GM12892 (cell line): ENCODE results near the gene TRAF6.

Experiments
- POLR2A ChIP-seq: IDR thresholded peaks from 2 replicates; pipeline ENCODE4 v1.6.1; 2011; ENCODE audit warnings: low read depth, low read length, control low read depth
- POLR2AphosphoS5 ChIP-seq: IDR thresholded peaks from 2 replicates; pipeline ENCODE4 v1.6.1; 2011; ENCODE audit warnings: low read depth, low read length, control low read depth
- TAF1 ChIP-seq: IDR thresholded peaks from 2 replicates; pipeline ENCODE4 v1.6.1; 2011; ENCODE audit warnings: low read depth, mild to moderate bottlenecking, control low read depth, low read length, borderline replicate concordance

DNA sequence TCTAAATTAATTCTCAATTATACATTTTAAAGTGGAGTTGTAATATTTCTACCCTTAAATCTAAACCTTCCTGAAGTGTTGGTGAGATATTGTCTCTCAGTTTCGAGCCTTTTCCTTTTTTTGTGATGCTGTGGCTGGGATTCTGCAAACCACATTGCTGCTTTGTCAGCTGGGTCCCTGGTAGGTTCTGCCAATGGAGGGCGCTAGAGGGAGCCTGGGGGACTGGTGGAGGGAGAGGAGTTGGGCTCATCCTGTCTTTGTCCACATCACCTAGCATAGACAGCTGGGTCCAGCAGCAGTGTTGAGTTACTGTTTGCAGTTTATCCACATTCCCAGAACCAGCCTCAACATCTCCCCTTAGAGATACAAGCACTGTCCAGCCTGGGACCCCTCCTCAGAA is 41.0 kb downstream of the TRAF6 start:
- TF ChIP-seq POLR2A (no peak), POLR2AphosphoS5 (no peak), TAF1 (no peak)
